Astrocyte of the cerebellum (primary cell): ENCODE measurements around the gene ADIPOR2.
A peak's percentile ranks its signal among the peaks of the same experiment; 100 is the strongest.

ENCODE experiments used
- DNase-seq: peaks from one replicate; pipeline ENCODE4 v3.0.0-alpha.2; 2011; ENCODE audit warnings: low read depth
- H3K4me3 ChIP-seq: 2 replicates; pipeline ENCODE4 v1.5.1; 2011; ENCODE audit warnings: mild to moderate bottlenecking, low read depth, low read length, moderate library complexity
- in situ Hi-C: cut with HindIII; loops from 2 replicates; pipeline ENCODE4 v1.10.0; 2017; ENCODE audit warnings: low sequenced_read_pairs
- TF ChIP-seq, protein P1 (sequence below): IDR thresholded peaks from 2 replicates; pipeline ENCODE4 v1.5.1; 2012; ENCODE audit warnings: low read length, low read depth, moderate library complexity, mild to moderate bottlenecking; ENCODE audit errors: missing control alignments

ADIPOR2 gene

DNA sequence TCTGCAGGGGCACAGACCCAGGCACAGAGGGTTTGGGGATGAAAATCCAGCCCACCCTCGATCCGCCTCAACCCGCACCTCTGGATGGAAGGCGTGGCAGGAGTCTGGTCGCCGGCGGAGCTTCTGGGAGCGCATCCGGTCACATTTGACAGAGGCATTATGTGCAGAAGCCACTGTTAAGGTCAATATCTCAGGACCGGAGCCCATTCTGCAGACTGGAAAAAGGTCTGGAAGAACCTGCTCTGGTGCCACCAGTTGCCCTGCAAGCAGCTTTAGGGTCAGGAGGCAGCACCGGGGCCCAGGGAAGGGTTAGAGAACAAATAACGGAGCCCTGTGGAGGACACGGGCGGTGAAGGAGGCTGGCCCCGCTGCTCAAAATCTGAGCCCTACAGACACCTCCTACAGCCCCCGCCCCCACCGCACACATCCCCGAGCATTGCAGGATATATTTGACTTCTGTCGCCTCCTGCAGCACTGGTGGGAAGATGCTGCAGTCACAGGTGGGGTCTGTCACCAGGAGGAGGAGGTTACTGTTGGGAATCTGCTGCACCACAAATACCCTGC, 104.4 kb downstream of the ADIPOR2 start:
- DNase-seq, result no peak
- in situ Hi-C loops, result no loop called here
- TF ChIP-seq, protein P1, sequence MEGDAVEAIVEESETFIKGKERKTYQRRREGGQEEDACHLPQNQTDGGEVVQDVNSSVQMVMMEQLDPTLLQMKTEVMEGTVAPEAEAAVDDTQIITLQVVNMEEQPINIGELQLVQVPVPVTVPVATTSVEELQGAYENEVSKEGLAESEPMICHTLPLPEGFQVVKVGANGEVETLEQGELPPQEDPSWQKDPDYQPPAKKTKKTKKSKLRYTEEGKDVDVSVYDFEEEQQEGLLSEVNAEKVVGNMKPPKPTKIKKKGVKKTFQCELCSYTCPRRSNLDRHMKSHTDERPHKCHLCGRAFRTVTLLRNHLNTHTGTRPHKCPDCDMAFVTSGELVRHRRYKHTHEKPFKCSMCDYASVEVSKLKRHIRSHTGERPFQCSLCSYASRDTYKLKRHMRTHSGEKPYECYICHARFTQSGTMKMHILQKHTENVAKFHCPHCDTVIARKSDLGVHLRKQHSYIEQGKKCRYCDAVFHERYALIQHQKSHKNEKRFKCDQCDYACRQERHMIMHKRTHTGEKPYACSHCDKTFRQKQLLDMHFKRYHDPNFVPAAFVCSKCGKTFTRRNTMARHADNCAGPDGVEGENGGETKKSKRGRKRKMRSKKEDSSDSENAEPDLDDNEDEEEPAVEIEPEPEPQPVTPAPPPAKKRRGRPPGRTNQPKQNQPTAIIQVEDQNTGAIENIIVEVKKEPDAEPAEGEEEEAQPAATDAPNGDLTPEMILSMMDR, result no peak
- no peak overlapping the region for H3K4me3 ChIP-seq

DNA sequence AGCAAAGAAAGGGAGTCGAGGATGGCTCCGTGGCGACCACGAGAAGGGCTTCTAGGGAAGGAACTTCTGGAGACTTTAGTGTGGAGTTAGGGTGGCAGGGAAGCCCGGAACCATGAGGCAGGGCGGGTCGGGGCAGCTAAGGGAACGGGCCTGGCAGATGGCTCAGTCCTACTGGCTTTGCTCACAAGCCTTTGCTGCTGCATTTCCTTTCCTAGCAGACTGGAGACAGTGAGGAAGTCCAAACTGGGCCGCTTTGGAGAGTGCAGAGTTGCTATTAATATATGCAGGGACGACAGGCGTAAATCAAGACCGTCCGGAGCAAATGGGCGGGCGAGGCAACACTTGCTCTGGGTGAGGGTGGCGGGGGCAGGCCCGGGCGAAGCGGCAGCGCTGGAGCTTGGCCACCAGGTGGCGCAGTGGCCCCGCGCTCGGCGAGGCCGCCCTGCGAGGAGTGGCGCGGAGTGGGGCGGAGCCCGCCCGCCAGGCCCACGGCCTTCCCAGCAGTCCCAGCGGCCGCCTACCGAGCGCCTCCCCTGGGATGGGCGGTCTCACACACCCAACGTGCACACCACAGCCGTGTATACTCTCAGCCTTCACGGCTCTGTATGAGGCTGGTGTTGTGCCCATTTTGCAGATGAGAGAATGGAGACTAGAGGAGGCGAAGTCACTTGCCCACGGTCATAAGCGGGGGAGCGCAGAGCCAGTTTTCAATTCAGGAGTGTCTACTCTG, 105.1 kb downstream of the ADIPOR2 start:
- H3K4me3 ChIP-seq, result peak overlapping the region; percentile 28
- DNase-seq, result peak; percentile 41
- in situ Hi-C loops, result no loop called here
- TF ChIP-seq, protein P1, result peak; percentile 70

DNA sequence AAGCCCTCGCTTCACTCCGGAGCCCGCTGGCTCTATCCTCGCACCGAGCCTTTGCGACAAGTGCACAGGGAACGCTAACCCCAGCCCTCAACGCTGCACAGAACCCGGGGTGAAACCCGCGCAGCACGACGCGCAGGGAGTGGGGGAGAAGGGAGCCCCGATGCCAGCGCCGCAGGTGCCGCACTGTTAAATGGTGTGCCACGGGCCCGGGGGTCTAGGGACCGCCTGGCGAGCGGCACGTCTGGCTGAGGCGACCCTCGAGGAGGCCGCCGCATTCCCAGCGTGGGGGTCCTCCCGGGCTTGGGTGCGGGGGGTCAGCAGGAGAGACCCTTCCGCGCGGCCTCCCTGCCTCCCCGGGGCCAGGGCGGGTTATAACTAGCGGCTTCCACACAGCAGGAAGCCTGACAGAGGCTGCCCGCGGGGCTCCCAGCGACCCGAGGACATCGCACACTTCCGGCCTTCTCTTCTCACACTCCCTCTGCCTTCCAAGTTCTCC, 105.7 kb downstream of the ADIPOR2 start:
- in situ Hi-C loops, result no loop called here
- TF ChIP-seq, protein P1, result no peak
- peak overlapping the region; percentile 28 for H3K4me3 ChIP-seq
- no peak for DNase-seq

DNA sequence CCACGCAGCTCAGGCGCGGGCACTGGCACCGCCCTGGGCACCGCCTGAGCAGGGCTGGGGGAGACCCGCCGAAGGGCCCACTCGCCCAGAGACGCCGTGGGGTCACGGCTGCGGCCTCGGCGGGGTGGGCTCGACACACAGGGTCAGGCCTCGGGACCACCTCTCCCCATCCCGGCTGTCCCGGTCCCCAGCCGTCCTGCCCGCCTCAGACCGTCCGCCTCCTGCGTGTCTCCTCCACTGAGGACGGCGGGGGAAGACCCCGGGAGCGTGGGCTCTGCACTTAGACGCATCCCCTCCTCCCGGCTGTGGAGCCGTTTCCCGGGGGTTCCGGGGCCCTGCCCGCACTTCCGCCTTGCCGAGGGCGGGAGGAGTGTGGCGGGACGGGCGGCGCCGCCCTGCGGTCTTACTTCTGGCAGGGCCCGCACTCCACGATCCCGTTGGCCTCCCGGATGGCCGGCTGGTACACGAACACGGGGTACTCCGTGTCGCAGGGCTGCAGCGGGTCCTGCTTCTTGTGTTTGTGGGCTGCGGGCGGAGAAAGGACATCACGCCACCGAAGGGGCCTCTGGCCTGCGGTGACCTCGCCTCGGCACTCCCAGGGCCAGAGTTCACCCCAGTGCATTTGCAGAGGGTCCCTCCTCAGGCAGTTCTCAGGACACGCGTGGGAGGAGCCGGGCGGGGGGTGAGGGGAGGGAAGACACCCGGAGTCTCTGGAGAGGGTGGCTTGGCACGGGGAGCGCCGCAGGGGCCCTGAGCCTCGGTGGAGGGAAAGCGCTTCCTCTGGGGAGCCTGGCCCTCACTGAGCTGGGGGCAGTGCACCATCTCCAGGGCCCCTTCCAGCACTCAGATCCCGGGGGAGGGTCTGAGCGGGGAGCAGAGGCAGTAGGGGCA, 106.4 kb downstream of the ADIPOR2 start:
- DNase-seq, result no peak
- in situ Hi-C loops, result no loop called here
- no peak overlapping the region for H3K4me3 ChIP-seq
- TF ChIP-seq, protein P1, result no peak

DNA sequence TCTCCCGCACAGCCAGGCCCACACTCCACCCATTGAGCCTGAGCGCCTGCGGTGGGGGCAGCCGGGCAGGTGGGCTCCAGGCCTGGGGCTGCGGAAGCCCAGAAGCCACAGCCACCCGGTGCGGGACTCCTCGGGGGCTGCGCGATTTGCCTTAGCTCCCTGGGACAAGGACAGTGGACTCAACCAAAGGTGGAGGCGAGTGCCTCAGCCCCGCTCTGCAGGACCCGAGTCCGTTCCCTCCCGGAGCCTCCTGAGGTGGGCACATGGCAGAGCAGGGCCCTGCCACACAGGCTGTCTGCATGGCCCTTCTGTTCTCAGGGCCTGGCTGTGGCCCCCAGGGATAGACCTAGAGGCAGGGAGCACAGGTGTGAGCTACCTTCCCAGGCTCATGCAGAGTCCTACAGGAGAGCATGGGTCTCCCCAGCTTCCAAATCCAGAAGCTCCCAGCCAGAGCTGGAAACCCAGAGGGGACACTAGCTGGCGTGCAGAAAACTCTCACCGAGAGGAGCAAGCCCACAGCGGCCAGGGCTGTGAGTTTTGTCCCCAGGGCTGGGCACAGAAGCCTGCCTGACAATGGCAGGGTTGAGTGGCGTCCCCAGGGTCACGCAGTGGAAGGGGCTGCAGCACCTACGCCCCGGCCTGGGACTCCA, 107.2 kb downstream of the ADIPOR2 start:
- no peak overlapping the region for H3K4me3 ChIP-seq
- in situ Hi-C loops, result no loop called here
- TF ChIP-seq, protein P1, result no peak

DNA sequence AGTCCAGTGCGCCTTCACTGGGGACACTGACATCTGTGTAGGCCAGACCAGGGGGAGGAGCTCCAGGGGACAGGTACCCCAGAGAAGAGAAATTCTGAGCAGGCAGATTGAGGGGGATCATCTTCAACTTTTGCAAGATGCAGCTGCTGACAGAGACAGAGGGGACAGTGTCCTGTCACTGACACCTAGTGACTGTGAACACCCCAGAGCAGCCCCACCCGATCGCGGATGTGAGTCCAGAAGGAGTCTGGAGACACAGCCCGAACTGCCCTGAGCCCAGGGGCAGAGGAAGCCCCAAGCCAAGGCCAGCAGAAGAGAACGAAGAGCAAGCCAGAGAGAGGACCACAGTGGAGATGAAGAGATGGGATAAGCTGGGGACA, 107.8 kb downstream of the ADIPOR2 start:
- in situ Hi-C loops, result no loop called here

More for the DNA sequence above, 107.2 kb downstream of the ADIPOR2 start:
- DNase-seq, result no peak

More for the DNA sequence above, 107.8 kb downstream of the ADIPOR2 start:
- no peak overlapping the region for H3K4me3 ChIP-seq
- TF ChIP-seq, protein P1, result no peak
- no peak for DNase-seq
